Ovary (tissue), 3 donors: ENCODE data around the gene ST6GAL2.

Experiments
- EP300 ChIP-seq: sonication (generic); formaldehyde crosslinking; IDR thresholded peaks from one replicate; pipeline ENCODE4 v1.6.1; 2017; ENCODE audit warnings: antibody characterized with exemption
- TF ChIP-seq, protein P1 (sequence below), 3 donors: fragments of 450-650 bp in 2 of 3; fragments of 200-600 bp in 1 of 3; IDR thresholded peaks; one replicate each; pipeline versions ENCODE4 v1.5.1 to v1.8.0; 2016 to 2022; ENCODE audit warnings: antibody characterized with exemption in 3 of 3, mild to moderate bottlenecking in 1 of 3
- donor health status: DM: no; HTN: no; CAD: no.

DNA sequence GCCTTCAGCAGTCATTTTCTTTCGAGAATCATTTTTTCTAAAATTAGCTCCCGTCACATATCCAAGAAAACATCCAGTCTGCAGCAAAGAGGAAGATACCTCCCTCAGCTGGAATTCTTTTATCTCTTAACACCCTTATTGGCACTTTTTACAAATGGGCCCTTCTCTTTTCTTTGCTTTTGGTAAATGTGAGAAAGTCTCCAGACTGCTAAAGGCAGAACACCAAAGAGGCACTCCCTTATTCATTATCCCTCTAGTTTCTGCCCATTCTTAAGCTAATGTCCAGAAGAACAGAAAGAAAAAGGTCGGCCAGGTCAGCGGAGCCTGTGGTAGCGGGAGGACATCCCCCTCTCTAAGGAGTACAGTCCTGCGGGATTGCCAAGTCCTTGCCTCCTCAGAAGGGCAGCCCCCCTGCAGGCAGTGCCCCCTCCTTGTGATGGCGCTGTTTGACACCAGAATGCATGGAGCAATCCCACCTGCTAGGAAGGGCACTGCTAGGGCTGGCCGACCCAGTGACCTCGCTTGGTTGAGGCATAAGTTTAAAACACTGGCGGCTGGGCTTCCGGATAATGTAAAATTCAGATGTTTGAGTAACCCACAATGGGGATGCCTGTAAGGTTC is 34.0 kb downstream of the ST6GAL2 start:
- TF ChIP-seq, protein P1, sequence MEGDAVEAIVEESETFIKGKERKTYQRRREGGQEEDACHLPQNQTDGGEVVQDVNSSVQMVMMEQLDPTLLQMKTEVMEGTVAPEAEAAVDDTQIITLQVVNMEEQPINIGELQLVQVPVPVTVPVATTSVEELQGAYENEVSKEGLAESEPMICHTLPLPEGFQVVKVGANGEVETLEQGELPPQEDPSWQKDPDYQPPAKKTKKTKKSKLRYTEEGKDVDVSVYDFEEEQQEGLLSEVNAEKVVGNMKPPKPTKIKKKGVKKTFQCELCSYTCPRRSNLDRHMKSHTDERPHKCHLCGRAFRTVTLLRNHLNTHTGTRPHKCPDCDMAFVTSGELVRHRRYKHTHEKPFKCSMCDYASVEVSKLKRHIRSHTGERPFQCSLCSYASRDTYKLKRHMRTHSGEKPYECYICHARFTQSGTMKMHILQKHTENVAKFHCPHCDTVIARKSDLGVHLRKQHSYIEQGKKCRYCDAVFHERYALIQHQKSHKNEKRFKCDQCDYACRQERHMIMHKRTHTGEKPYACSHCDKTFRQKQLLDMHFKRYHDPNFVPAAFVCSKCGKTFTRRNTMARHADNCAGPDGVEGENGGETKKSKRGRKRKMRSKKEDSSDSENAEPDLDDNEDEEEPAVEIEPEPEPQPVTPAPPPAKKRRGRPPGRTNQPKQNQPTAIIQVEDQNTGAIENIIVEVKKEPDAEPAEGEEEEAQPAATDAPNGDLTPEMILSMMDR (IDR thresholded peaks at IDR 0.05): no peak
- TF ChIP-seq EP300: no peak
